Osteoblast (primary cell): Measurements from ENCODE around the gene TENT5D. TPM values are rescaled to one million over a fixed set of nuclear protein-coding genes. Genes with fewer than 3 reads are reported as not detected.
"Not testable (repeated sequence)": the region's sequence is repeated elsewhere in the genome, so short reads cannot be mapped to it uniquely, and the experiment has no call there.

Source experiments
- DNase-seq: peaks from one replicate; pipeline ENCODE4 v3.0.0; 2011; ENCODE audit warnings: low spot score, mixed read lengths; ENCODE audit not compliant: insufficient read length; ENCODE audit errors: missing footprints
- H2AFZ ChIP-seq: 2 replicates; pipeline ENCODE4 v1.6.0; 2011; ENCODE audit warnings: mild to moderate bottlenecking, low read length
- H3K27ac ChIP-seq: 2 replicates; pipeline ENCODE4 v1.5.1; 2011; ENCODE audit warnings: mild to moderate bottlenecking, low read depth, low read length, moderate library complexity
- H3K27me3 ChIP-seq: 2 replicates; pipeline ENCODE4 v1.6.0; 2012; ENCODE audit warnings: mild to moderate bottlenecking, control low read depth, inconsistent platforms, low read length, moderate library complexity; ENCODE audit not compliant: insufficient read depth
- H3K36me3 ChIP-seq: 2 replicates; pipeline ENCODE4 v1.5.1; 2011; ENCODE audit warnings: mild to moderate bottlenecking, low read length, control low read depth, moderate library complexity; ENCODE audit not compliant: insufficient read depth
- H3K4me1 ChIP-seq: 2 replicates; pipeline ENCODE4 v1.5.1; 2011; ENCODE audit warnings: mild to moderate bottlenecking, low read length, control low read depth, moderate library complexity; ENCODE audit not compliant: insufficient read depth
- H3K4me2 ChIP-seq: 2 replicates; pipeline ENCODE4 v1.6.0; 2011; ENCODE audit warnings: mild to moderate bottlenecking, low read length; ENCODE audit not compliant: insufficient read depth
- H3K4me3 ChIP-seq: fragments of 200-600 bp; sonication (generic); 3 replicates; pipeline ENCODE4 v1.5.1; 2012; ENCODE audit warnings: mild to moderate bottlenecking, low read length, inconsistent platforms; ENCODE audit not compliant: insufficient read depth
- H3K79me2 ChIP-seq: 2 replicates; pipeline ENCODE4 v1.6.0; 2012; ENCODE audit warnings: mild to moderate bottlenecking, low read length, control low read depth, inconsistent platforms; ENCODE audit not compliant: insufficient read depth
- H3K9me3 ChIP-seq: 2 replicates; pipeline ENCODE4 v1.5.1; 2011; ENCODE audit warnings: low read depth, low read length, control low read depth
- H4K20me1 ChIP-seq: 2 replicates; pipeline ENCODE4 v1.6.0; 2012; ENCODE audit warnings: mild to moderate bottlenecking, low read length, control low read depth; ENCODE audit not compliant: insufficient read depth
- CTCF ChIP-seq: IDR thresholded peaks from 2 replicates; pipeline ENCODE4 v1.5.1; 2011; ENCODE audit warnings: mild to moderate bottlenecking, low read depth, low read length, moderate library complexity; ENCODE audit errors: extremely low read depth
- total RNA-seq: library from RNA; depleted of rRNA; stranded (reverse); fragments of >200 nt; gene quantifications from 2 replicates; pipeline ENCODE4 v1.2.3, GENCODE V29; 2012

TENT5D gene
- total RNA-seq, 1 donor: not detected

GRCh38 chrX:80432863-80433262 is 12.6 kb downstream of the TENT5D start:
- no peaks in the 10 kb centered on the region for H3K4me1 ChIP-seq
- DNase-seq: no peak
- no peaks in the 10 kb centered on the region for H3K9me3 ChIP-seq
- no peaks in the 10 kb centered on the region for H3K79me2 ChIP-seq
- no peaks in the 10 kb centered on the region for H3K27me3 ChIP-seq
- no peak overlapping the region for H3K4me2 ChIP-seq
- no peak overlapping the region for H3K4me3 ChIP-seq
- H3K36me3 ChIP-seq: no peaks in the 10 kb centered on the region
- H2AFZ ChIP-seq: no peak overlapping the region
- H4K20me1 ChIP-seq: no peaks in the 10 kb centered on the region
- TF ChIP-seq CTCF: no peak
- H3K27ac ChIP-seq: no peak overlapping the region

- H3K4me2 ChIP-seq, H3K4me1 ChIP-seq, H3K79me2 ChIP-seq, H3K27ac ChIP-seq, DNase-seq, H2AFZ ChIP-seq, H3K9me3 ChIP-seq, H3K4me3 ChIP-seq, H4K20me1 ChIP-seq, H3K27me3 ChIP-seq, H3K36me3 ChIP-seq: not testable (repeated sequence)
Measured at GRCh38 chrX:80468166-80468565, 47.9 kb downstream of the TENT5D start.

- Histone ChIP-seq H3K27me3 (no peaks in the 10 kb centered on the region), H3K4me1 (no peaks in the 10 kb centered on the region), H3K79me2 (no peaks in the 10 kb centered on the region), H4K20me1 (no peaks in the 10 kb centered on the region), H2AFZ (no peak overlapping the region), H3K4me2 (no peak overlapping the region), H3K4me3 (no peak overlapping the region), H3K36me3 (no peaks in the 10 kb centered on the region), H3K27ac (no peak overlapping the region), H3K9me3 (no peaks in the 10 kb centered on the region)
- no peak for TF ChIP-seq CTCF
- DNase-seq: no peak
Measured at GRCh38 chrX:80471582-80471981, 51.3 kb downstream of the TENT5D start.

- Histone ChIP-seq H3K9me3 (peaks cover 5% of the 10 kb centered on the region), H4K20me1 (no peaks in the 10 kb centered on the region), H3K4me1 (no peaks in the 10 kb centered on the region), H2AFZ (no peak overlapping the region), H3K79me2 (no peaks in the 10 kb centered on the region), H3K4me2 (no peak overlapping the region), H3K27ac (no peak overlapping the region), H3K4me3 (no peak overlapping the region), H3K36me3 (no peaks in the 10 kb centered on the region), H3K27me3 (no peaks in the 10 kb centered on the region)
- no peak for DNase-seq
- no peak for TF ChIP-seq CTCF
Measured at GRCh38 chrX:80485543-80485942, 65.3 kb downstream of the TENT5D start.
